Colonic mucosa (tissue), 4 donors: ENCODE data around the gene RFT1. TPM values are rescaled to one million over a fixed set of nuclear protein-coding genes. Genes with fewer than 3 reads are reported as not detected.
A peak's percentile ranks its signal among the peaks of the same experiment; 100 is the strongest.

Experiments
- DNase-seq: peaks from one replicate; pipeline ENCODE4 v3.0.0-alpha.2; 2020
- H3K27ac ChIP-seq: fragments of 200-600 bp; one replicate; pipeline ENCODE4 v1.8.0; 2021
- H3K27me3 ChIP-seq: fragments of 200-600 bp; one replicate; pipeline ENCODE4 v1.8.0; 2021
- H3K36me3 ChIP-seq: fragments of 200-600 bp; one replicate; pipeline ENCODE4 v1.8.0; 2021
- H3K4me1 ChIP-seq: fragments of 200-600 bp; one replicate; pipeline ENCODE4 v1.8.0; 2021; ENCODE audit warnings: mild to moderate bottlenecking
- H3K4me3 ChIP-seq: fragments of 200-600 bp; one replicate; pipeline ENCODE4 v1.8.0; 2021
- H3K9ac ChIP-seq, 2 donors: one replicate each; pipeline ENCODE4 v1.7.0; 2013; ENCODE audit warnings: control low read depth in 2 of 2, low read depth in 2 of 2, low read length in 2 of 2
- H3K9me3 ChIP-seq: fragments of 200-600 bp; one replicate; pipeline ENCODE4 v1.8.0; 2021
- CTCF ChIP-seq: fragments of 200-600 bp; IDR thresholded peaks from one replicate; pipeline ENCODE4 v1.8.0; 2022; ENCODE audit warnings: antibody characterized with exemption, mild to moderate bottlenecking
- intact Hi-C: fragments of 100-400 bp; cut with DNase I; formaldehyde crosslinking; loops from one replicate; pipeline ENCODE4 v1.14.1; 2022
- total RNA-seq, 2 donors: library from RNA; stranded (reverse); fragmentation: NEBNext Ultra II Directional in 1 of 2; extraction: Animal tissue kit (Norgen Biotek cat#: 25700) in 1 of 2; gene quantifications; one replicate each; pipeline ENCODE4 v1.2.1, GENCODE V29; 2021
- donor health status: healthy.
- donor health status: DM: no; HTN: no; CAD: no.
- donor health status: DM: no; HTN: no; CAD: no.

The RFT1 gene
- 10 to 100 TPM; 15.3 to 30.4 TPM for total RNA-seq

- no peaks in the 10 kb centered on the region for H3K36me3 ChIP-seq
- peak; percentile 99 for DNase-seq
- no peak for TF ChIP-seq CTCF
- H3K4me1 ChIP-seq: peaks cover 10% of the 10 kb centered on the region
- no peaks in the 10 kb centered on the region for H3K9me3 ChIP-seq
- peak within 1 kb of the TSS; percentile 86 for H3K27ac ChIP-seq
- H3K4me3 ChIP-seq: peak within 1 kb of the TSS; percentile 82
- intact Hi-C loops: no loop called here
- peak within 1 kb of the TSS; percentile 92 to 98 for H3K9ac ChIP-seq
- no peaks in the 10 kb centered on the region for H3K27me3 ChIP-seq
These were observed at the start of gene RFT1 for GRCh38 chr3:53130179-53131061. RFT1 (minus strand) TSS chr3:53130435; CDS start chr3:53130400, 35 bp downstream.

GRCh38 chr3:53179580-53179979 lies 49.3 kb upstream of the RFT1 start:
- DNase-seq: no peak
- no peak for TF ChIP-seq CTCF
- Histone ChIP-seq H3K27me3 (no peaks in the 10 kb centered on the region), H3K9me3 (no peaks in the 10 kb centered on the region), H3K36me3 (peaks cover 8% of the 10 kb centered on the region), H3K9ac (no peak overlapping the region), H3K4me3 (no peak overlapping the region), H3K27ac (no peak overlapping the region), H3K4me1 (no peaks in the 10 kb centered on the region)
- intact Hi-C loops: no loop called here

GRCh38 chr3:53178246-53178645 lies 48.0 kb upstream of the RFT1 start:
- TF ChIP-seq CTCF: no peak
- Histone ChIP-seq H3K27ac (no peak overlapping the region), H3K27me3 (no peaks in the 10 kb centered on the region), H3K9ac (no peak overlapping the region), H3K36me3 (peaks cover 8% of the 10 kb centered on the region), H3K4me3 (no peak overlapping the region), H3K9me3 (no peaks in the 10 kb centered on the region), H3K4me1 (no peaks in the 10 kb centered on the region)
- intact Hi-C loops: no loop called here
- DNase-seq: no peak

- no peak overlapping the region for H3K27ac ChIP-seq
- TF ChIP-seq CTCF: no peak
- H3K9ac ChIP-seq: no peak overlapping the region
- DNase-seq: no peak
- H3K36me3 ChIP-seq: peaks cover 3% of the 10 kb centered on the region
- H3K27me3 ChIP-seq: no peaks in the 10 kb centered on the region
- H3K9me3 ChIP-seq: no peaks in the 10 kb centered on the region
- peaks cover 5% of the 10 kb centered on the region for H3K4me1 ChIP-seq
- intact Hi-C loops: no loop called here
- H3K4me3 ChIP-seq: no peak overlapping the region
These were observed 45.6 kb upstream of the RFT1 start for GRCh38 chr3:53175613-53176540.

GRCh38 chr3:53174346-53175250 lies 44.4 kb upstream of the RFT1 start:
- DNase-seq: no peak

More at GRCh38 chr3:53174346-53175250, 44.4 kb upstream of the RFT1 start:
- Histone ChIP-seq H3K27me3 (no peaks in the 10 kb centered on the region), H3K9ac (no peak overlapping the region), H3K9me3 (no peaks in the 10 kb centered on the region), H3K4me1 (peaks cover 6% of the 10 kb centered on the region), H3K36me3 (no peaks in the 10 kb centered on the region), H3K4me3 (no peak overlapping the region), H3K27ac (no peak overlapping the region)
- TF ChIP-seq CTCF: no peak
- intact Hi-C loops: no loop called here
